GM13977 (cell line): Measurements from ENCODE around the gene CDH4.

ENCODE experiments used
- DNase-seq: peaks from one replicate; pipeline ENCODE4 v3.0.0; 2012; ENCODE audit warnings: low spot score
- in situ Hi-C: fragments of 300-500 bp; cut with MboI; formaldehyde crosslinking; loops from one replicate; pipeline ENCODE4 v1.12.0; 2022; ENCODE audit warnings: low sequenced_read_pairs, low pct_unique_long_range_greater_than_20kb, mixed read lengths, inconsistent platforms; ENCODE audit not compliant: unreplicated experiment
- TF ChIP-seq, protein P1 (sequence below): IDR thresholded peaks from 2 replicates; pipeline ENCODE4 v1.5.1; 2012; ENCODE audit warnings: mild to moderate bottlenecking, control low read depth; ENCODE audit not compliant: insufficient read depth; ENCODE audit errors: extremely low read depth, missing control alignments

CDH4 gene

DNA sequence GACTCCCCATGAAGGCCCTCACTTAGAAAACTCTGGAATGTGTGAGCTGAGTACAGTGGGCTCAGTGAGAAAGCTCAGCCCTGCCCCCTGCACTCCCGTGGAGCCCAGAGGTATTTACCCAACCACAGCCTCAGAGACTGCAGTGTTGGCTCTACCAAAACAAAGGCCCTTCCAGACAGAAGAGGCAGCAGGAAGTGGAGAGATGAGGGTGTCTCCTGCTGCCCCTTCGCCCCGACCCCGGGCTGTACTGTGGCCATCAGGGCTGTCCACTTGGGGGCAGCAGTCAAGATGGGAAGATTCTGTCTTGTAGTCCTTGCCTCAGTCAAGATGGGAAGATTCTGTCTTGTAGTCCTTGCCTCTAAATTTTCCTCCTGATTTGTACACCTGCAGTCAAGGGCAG, 472.3 kb downstream of the CDH4 start:
- no peak for DNase-seq
- TF ChIP-seq, protein P1, sequence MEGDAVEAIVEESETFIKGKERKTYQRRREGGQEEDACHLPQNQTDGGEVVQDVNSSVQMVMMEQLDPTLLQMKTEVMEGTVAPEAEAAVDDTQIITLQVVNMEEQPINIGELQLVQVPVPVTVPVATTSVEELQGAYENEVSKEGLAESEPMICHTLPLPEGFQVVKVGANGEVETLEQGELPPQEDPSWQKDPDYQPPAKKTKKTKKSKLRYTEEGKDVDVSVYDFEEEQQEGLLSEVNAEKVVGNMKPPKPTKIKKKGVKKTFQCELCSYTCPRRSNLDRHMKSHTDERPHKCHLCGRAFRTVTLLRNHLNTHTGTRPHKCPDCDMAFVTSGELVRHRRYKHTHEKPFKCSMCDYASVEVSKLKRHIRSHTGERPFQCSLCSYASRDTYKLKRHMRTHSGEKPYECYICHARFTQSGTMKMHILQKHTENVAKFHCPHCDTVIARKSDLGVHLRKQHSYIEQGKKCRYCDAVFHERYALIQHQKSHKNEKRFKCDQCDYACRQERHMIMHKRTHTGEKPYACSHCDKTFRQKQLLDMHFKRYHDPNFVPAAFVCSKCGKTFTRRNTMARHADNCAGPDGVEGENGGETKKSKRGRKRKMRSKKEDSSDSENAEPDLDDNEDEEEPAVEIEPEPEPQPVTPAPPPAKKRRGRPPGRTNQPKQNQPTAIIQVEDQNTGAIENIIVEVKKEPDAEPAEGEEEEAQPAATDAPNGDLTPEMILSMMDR: no peak
- in situ Hi-C loops: no loop called here

DNA sequence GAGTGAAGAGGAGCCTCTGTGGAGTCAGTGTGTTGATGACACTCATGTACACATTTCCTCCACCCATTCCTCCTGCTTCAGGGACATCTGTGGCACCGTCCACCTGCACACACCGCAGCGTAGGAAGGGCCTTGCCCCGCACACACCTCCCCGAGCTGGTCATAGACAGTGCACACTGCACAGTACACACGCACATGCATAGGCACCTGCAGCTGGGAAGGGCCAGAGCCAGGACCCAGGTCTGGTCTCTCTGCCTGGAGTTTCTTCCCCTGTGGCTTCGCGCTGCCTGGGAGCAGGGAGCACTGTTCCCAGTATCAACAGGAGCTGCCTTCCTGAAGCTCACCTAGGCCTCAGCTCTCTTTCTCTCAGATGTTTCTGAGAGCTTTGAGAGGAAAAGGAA, 473.1 kb downstream of the CDH4 start:
- in situ Hi-C loops: loop anchor here (25.0 kb wide), 1 partner anchor 112 kb away; no protein-coding TSS in a partner anchor
- TF ChIP-seq, protein P1: no peak
- no peak for DNase-seq

DNA sequence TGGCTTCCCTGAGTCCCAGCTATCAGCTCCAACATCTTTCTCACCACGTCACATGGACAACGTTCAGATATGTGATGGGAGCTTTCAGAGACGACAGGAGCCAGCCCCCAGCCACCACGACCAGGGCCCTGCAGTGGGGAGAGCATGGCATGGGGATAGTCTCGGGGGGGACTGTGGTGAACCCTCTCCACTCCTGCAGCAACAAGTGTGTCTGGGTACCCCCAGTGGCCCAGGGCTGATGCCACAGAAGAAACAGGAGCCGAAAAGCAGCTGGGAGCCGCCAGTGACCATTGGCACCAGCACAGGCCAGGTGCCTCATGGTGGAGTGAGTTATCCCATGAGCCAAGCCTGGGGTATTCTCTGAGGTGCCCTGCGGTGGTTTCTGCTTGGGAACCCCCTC, 473.9 kb downstream of the CDH4 start:
- TF ChIP-seq, protein P1: no peak
- in situ Hi-C loops: loop anchor here (25.0 kb wide), 1 partner anchor 111 kb away; no protein-coding TSS in a partner anchor
- DNase-seq: no peak

DNA sequence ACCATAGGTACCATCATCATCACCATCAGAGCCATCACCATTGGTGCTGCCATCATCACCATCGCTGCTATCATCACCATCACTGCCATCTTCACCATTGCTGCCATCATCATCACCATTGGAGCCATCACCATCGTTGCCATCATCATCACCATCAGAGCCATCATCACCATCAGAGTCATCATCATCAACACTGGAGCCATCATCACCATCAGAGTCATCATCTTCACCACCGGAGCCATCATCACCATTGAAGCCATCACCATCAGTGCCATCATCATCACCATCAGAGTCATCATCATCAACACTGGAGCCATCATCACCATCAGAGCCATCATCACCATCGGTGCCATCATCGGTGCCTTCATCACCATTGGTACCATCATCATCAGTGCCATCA, 474.9 kb downstream of the CDH4 start:
- in situ Hi-C loops: loop anchor here (25.0 kb wide), 1 partner anchor 110 kb away; no protein-coding TSS in a partner anchor
- TF ChIP-seq, protein P1: no peak
- no peak for DNase-seq

DNA sequence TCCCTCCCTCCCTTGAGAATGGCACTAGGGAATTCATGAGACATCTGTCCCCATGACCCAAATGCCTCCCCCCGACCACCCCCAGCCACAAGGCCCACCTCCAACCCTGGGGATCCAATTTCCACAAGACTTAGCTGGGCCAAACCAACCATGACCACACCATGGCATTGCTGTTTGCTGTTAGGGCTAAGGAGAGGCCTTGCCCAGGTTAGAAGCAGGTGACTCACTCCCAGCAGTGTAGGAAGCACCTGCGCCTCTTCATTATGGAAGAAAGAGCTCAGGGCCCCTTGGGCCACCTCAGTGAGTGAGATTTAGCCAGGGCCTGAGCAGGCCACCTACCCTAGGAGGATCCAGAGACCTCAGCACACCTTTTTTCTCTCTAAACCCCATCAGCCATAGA, 475.7 kb downstream of the CDH4 start:
- in situ Hi-C loops: loop anchor here (25.0 kb wide), 1 partner anchor 110 kb away; no protein-coding TSS in a partner anchor
- no peak for DNase-seq
- TF ChIP-seq, protein P1: no peak

DNA sequence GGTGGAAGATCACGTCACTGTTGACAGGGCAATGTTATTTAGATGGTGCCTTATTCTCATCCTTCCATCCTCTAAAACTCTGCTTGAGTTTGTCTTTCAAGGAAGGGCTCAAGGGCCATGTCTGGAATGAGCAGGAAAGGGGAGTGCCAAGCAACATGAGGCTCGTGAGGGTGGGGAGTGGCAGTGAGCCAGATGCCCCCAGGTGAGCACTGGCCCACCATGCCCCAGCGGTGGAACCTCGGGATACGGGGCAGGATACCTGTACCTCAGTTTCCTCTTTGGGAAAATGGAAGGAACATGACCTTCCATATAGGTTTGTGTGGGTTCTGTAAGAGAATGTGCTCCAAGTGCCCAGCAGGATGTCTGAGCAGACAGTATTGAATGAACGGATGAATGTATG, 476.3 kb downstream of the CDH4 start:
- DNase-seq: no peak
- TF ChIP-seq, protein P1: no peak
- in situ Hi-C loops: loop anchor here (25.0 kb wide), 1 partner anchor 109 kb away; no protein-coding TSS in a partner anchor
